GM19452 (cell line): ENCODE results near the gene HES2.
"Not testable (repeated sequence)": the region's sequence is repeated elsewhere in the genome, so short reads cannot be mapped to it uniquely, and the experiment has no call there.

Experiments used
- ATAC-seq: cut with Tn5 transposase; IDR thresholded peaks from one replicate; pipeline ENCODE4 v1.9.1; 2021; ENCODE audit not compliant: unreplicated experiment

Gene HES2

GRCh38 chr1:6391951-6392808, 27.5 kb downstream of the HES2 start:
- ATAC-seq: no peak

GRCh38 chr1:6389971-6390370, 29.7 kb downstream of the HES2 start:
- no peak for ATAC-seq

DNA sequence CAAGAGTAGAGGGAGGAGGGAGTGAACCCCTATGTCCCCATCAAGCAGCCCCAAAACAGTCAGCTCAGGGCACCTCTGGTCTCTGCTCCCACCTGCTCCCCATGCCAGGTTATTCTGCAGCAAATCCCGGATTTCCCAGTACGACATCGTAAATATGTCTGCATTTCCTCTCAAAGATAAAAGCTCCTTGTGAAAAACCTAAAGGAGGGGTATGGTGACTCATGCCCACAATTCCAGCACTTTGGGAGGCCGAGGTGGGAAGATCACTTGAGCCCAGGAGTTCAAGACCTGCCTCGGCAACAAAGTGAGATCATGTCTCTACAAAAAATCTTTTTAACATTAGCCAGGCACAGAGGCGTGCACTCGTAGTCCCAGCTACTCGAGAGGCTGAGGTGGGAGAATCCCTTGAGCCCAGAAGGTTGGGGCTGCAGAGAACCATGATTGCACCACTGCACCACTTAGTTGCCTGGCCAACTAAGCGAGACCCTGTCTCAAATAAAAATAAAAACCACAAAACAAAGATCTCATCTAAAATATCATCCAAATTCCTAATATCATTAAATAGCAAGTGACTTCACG, 33.3 kb downstream of the HES2 start:
- ATAC-seq: no peak

GRCh38 chr1:6385488-6386191, 34.1 kb downstream of the HES2 start:
- ATAC-seq: no peak

DNA sequence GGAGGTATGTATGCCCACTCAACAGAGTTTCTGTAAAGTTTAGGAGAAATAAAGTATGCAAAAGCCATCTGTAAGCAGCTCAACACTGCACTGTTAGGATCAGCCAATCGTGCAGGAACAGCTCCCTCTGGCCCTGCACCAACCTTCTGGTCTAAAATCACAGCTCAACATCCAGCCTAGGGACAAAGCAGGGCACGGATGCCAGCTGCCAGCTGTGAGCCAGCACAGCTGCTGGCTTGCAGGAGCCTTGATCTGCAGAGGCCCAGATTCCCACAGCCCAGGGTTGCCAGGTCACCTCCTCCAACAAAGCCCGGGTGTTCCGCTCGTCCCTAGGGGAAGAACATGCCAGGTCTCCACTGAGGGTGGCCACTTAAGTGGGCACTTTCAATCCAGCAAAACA, 34.8 kb downstream of the HES2 start:
- ATAC-seq: no peak

GRCh38 chr1:6384135-6384534, 35.6 kb downstream of the HES2 start:
- ATAC-seq: no peak

GRCh38 chr1:6380037-6380436, 39.7 kb downstream of the HES2 start:
- no peak for ATAC-seq

DNA sequence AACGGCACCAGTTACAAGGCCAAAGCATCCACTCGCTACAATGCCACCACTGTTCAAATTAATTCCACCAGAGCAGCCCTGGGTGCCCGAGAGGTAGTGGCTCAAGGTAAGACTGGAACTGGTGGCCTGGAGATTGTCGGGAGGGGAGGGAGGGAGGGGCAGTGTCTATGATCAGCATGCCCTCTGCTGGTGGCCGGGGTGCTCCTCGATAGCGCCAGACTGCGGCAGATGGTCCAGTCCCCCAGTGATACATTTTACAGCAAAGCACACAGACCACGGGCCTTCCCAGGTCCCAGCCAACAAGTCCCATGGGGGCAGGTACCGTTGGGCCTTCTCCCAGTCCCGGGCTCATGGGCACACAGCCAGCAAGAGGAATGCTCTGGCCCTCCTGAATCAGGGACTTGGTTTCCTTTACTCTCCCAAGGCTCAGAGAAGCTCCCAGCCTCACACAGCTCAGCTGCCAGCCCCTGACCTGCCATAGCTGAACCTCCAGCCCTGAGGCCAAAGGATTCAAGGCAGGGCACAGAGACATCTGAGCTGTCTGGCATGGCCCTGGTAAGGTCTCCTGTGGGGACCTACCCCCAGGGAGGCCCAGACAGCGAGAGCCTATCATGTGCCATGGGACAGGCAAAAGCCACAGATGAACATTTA, 41.5 kb downstream of the HES2 start:
- no peak for ATAC-seq

- ATAC-seq: no peak
Measured at GRCh38 chr1:6373961-6374720, 45.6 kb downstream of the HES2 start.

DNA sequence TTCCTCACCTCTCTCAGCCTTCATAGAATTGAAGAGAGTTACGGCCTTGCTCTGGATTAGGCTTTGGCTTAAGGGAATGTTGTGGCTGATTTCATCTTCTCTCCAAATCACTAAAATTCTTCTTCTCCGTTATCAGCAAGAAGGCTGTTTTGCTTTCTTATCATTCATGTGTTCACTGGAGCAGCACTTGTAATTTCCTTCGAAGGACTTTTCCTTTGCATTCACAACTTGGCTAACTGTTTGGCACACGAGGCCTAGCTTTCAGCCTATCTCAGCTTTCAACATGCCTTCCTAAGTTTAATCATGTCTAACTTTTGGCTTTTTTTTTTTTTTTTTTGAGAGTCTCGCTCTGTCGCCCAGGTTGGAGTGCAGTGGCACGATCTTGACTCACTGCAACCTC, 47.5 kb downstream of the HES2 start:
- not testable (repeated sequence) for ATAC-seq

DNA sequence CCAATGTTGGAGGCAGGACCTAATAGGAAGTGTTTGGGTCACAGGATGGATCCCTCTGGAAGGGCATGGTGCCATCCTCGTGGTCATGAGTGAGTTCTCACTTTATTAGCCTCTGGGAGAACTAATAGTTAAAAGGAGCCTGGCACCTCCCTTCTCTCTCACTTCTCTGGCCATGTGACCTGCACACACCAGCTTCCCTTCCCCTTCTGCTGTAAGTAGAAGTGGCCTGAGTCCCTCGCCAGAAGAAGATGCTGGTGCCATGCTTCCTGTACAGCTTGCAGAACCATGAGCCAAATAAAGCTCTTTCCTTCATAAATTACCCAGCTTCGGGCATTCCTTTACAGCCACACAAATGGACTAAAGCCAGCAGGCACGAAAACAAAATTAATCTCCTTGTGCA, 49.7 kb downstream of the HES2 start:
- no peak for ATAC-seq

DNA sequence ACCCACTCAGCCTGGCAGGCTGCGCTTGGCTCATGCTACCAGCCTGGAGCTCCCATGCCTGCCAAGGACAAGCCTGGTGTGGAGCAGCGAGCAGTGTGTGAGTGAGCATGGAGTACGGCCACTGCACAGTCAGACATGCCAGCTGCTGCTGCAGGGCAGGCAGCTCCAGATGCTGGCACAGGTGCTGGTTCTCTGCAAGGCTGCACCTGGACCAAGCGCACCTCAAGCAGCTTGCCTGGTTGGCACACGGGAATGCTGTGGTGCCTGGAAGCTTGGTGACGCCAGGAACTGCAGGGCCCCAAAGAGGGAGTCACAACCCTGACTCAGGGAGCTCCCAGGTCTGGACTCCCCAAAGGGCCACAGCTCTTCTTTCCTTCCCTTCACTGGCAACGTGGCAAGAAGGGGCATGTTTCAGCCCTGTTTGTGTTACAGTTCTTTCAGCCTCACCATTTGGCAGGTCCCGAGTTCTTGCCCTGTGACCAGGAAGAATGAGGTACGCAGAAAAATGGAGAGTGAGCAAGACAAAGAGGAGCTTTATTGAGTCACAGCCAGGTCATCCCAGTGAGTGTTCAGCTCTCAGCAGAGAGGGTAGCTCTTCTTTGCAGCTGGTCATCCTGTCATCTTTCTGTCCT, 52.2 kb downstream of the HES2 start:
- ATAC-seq: no peak

DNA sequence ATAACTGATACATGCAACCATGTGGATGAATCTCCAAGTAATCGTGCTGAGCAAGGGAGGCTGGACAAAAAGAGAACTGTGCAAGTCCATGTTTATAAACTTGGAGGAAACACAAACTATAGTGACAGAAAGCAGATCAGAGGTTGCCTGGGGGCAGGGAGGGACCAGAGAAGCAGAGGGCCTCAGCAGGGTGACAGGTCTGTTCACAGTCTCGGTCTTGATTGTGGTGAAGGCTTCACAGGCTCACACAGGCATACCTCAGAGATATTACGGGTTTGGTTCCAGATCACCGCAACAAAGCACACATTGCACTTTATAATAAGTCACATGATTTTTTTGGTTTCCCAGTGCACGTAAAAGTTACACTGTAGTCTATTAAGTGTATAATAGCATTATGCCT, 54.7 kb downstream of the HES2 start:
- no peak for ATAC-seq

DNA sequence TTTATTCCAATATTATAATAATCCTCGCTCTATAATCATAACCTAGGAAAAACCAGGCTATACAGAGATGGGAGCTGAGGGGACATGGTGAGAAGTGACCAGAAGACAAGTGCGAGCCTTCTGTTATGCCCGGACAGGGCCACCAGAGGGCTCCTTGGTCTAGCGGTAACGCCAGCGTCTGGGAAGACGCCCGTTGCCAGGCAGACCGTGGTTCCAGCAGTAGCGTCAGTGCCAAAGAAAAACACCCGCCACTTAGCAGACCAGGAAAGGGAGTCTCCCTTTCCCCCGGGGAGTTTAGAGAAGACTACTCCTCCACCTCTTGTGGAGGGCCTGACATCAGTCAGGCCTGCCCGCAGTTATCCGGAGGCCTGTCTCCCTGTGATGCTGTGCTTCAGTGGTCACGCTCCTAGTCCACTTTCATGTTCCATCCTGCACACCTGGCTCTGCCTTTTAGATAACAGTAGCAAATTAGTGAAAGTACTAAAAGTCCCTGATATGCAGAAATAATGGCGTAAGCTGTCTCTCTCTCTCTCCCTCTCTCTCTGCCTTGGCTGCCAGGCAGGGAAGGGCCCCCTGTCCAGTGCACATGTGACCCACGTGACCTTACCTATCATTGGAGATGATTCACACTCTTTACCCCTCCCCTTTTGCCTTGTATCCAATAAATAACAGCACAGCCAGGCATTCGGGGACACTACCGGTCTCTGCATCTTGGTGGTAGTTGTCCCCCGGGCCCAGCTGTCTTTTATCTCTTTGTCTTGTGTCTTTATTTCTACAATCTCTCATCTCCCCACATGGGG, 56.4 kb downstream of the HES2 start:
- not testable (repeated sequence) for ATAC-seq
